Endothelial cell of umbilical vein (primary cell): ENCODE measurements around the gene LDLRAD4. TPM values are rescaled to one million over a fixed set of nuclear protein-coding genes. Genes with fewer than 3 reads are reported as not detected.

Experiments used
- BruUV-seq: library from RNA; stranded (reverse); fragments of 400-500 nt; replicated peaks from 2 replicates; lab custom pipeline; 2021; lab: Mats Ljungman, UMichigan
- CTCF ChIA-PET: fragments of 300-600, 350-600 bp; sonication (Branson Sonifier 250); formaldehyde crosslinking; loops from one replicate; lab custom pipeline; 2021; ENCODE audit warnings: antibody characterized with exemption, inconsistent platforms; lab: Charles Lee
- POLR2A ChIA-PET: fragments of 300-600, 350-600 bp; sonication (Branson Sonifier 250); formaldehyde crosslinking; loops from one replicate; lab custom pipeline; 2021; ENCODE audit warnings: antibody characterized with exemption, inconsistent platforms; lab: Charles Lee
- DNase-seq: peaks from one replicate; pipeline ENCODE4 v3.0.0-alpha.2; 2011; ENCODE audit warnings: low read depth, low spot score
- FAIRE-seq: peaks from 2 replicates; lab custom pipeline; 2011; peaks lifted over from hg19 to GRCh38; lab: Jason Lieb, UNC
- H2AFZ ChIP-seq: 2 replicates; pipeline ENCODE4 v1.6.0; 2012; ENCODE audit warnings: low read depth, low read length, control low read depth, inconsistent platforms
- H3K27ac ChIP-seq: 2 replicates; pipeline ENCODE4 v1.5.1; 2011; ENCODE audit warnings: low read depth, mild to moderate bottlenecking, control low read depth, low read length, moderate library complexity; ENCODE audit not compliant: insufficient read depth
- H3K27me3 ChIP-seq, 2 experiments: 2 replicates each; pipeline versions ENCODE4 v1.6.0 to v1.6.1; 2011; ENCODE audit warnings: low read length in 2 of 2, mixed read lengths in 1 of 2; ENCODE audit not compliant: control insufficient read depth in 2 of 2, insufficient read depth in 2 of 2
- H3K36me3 ChIP-seq, 2 experiments: 2 replicates in 1 of 2; 3 replicates in 1 of 2; pipeline ENCODE4 v1.5.1; 2011; ENCODE audit warnings: low read length in 2 of 2, mild to moderate bottlenecking in 1 of 2, moderate library complexity in 1 of 2; ENCODE audit not compliant: control insufficient read depth in 2 of 2, insufficient read depth in 2 of 2; ENCODE audit errors: extremely low read depth in 1 of 2
- H3K4me1 ChIP-seq: 3 replicates; pipeline ENCODE4 v1.5.1; 2011; ENCODE audit warnings: mild to moderate bottlenecking, low read length; ENCODE audit not compliant: control insufficient read depth, insufficient read depth; ENCODE audit errors: extremely low read depth
- H3K4me2 ChIP-seq: 2 replicates; pipeline ENCODE4 v1.6.1; 2011; ENCODE audit warnings: low read length, control low read depth, mixed read lengths; ENCODE audit not compliant: insufficient read depth
- H3K4me3 ChIP-seq, 3 experiments: fragments of 200-600 bp in 1 of 3; sonication (generic), shearing (Covaris generic) in 1 of 3; replicated peaks in 1 of 3; 2 replicates each; pipeline ENCODE4 v1.5.1; 2011 to 2016; ENCODE audit warnings: control low read depth in 3 of 3, low read length in 3 of 3, mild to moderate bottlenecking in 2 of 3, inconsistent platforms in 1 of 3, low read depth in 1 of 3, moderate library complexity in 1 of 3; ENCODE audit not compliant: insufficient read depth in 1 of 3
- H3K79me2 ChIP-seq: 2 replicates; pipeline ENCODE4 v1.6.0; 2012; ENCODE audit warnings: low read length, inconsistent platforms; ENCODE audit not compliant: control insufficient read depth, insufficient read depth
- H3K9ac ChIP-seq: replicated peaks from 2 replicates; pipeline ENCODE3; 2011; ENCODE audit warnings: low read length, control low read depth; ENCODE audit not compliant: insufficient read depth; ENCODE audit errors: extremely low read depth
- H3K9me1 ChIP-seq: replicated peaks from 3 replicates; pipeline ENCODE4 v1.6.0; 2011; ENCODE audit warnings: mild to moderate bottlenecking, low read length; ENCODE audit not compliant: control insufficient read depth, insufficient read depth; ENCODE audit errors: extremely low read depth
- H3K9me3 ChIP-seq: replicated peaks from 2 replicates; pipeline ENCODE4 v1.5.1; 2012; ENCODE audit warnings: low read length, inconsistent platforms; ENCODE audit not compliant: control insufficient read depth, insufficient read depth
- H4K20me1 ChIP-seq: replicated peaks from 2 replicates; pipeline ENCODE3; 2011; ENCODE audit warnings: mild to moderate bottlenecking, low read length; ENCODE audit not compliant: control insufficient read depth, insufficient read depth; ENCODE audit errors: extremely low read depth
- CTCF ChIP-seq, 2 donors: IDR thresholded peaks; 1 replicate in 1 of 2; 2 replicates in 1 of 2; pipeline ENCODE4 v1.5.1; 2011; ENCODE audit warnings: low read length in 2 of 2, mild to moderate bottlenecking in 2 of 2, moderate library complexity in 2 of 2, control low read depth in 1 of 2, inconsistent platforms in 1 of 2, low read depth in 1 of 2; ENCODE audit not compliant: insufficient read depth in 1 of 2; ENCODE audit errors: extremely low read depth in 1 of 2
- EZH2 ChIP-seq: IDR thresholded peaks from 2 replicates; pipeline ENCODE4 v1.6.1; 2012; ENCODE audit warnings: borderline replicate concordance, low read depth, mild to moderate bottlenecking, moderate library complexity, low read length, inconsistent platforms; ENCODE audit not compliant: severe bottlenecking
- FOS ChIP-seq: IDR thresholded peaks from 2 replicates; pipeline ENCODE4 v1.6.1; 2011; ENCODE audit warnings: mild to moderate bottlenecking, low read length, moderate library complexity, borderline replicate concordance; ENCODE audit not compliant: insufficient read depth
- GATA2 ChIP-seq: IDR thresholded peaks from 2 replicates; pipeline ENCODE4 v1.7.0; 2011; ENCODE audit warnings: low read depth, mild to moderate bottlenecking, moderate library complexity, mixed read lengths, low read length; ENCODE audit not compliant: insufficient read length, insufficient read depth
- JUN ChIP-seq: IDR thresholded peaks from 2 replicates; pipeline ENCODE4 v1.6.1; 2011; ENCODE audit warnings: borderline replicate concordance, low read depth; ENCODE audit not compliant: insufficient read length, insufficient read depth
- MAX ChIP-seq: IDR thresholded peaks from 2 replicates; pipeline ENCODE4 v1.6.1; 2011; ENCODE audit not compliant: insufficient read depth, insufficient read length
- MYC ChIP-seq: IDR thresholded peaks from one replicate; pipeline ENCODE4 v1.6.1; 2011; ENCODE audit warnings: mild to moderate bottlenecking, low read depth, low read length
- POLR2A ChIP-seq: IDR thresholded peaks from 2 replicates; pipeline ENCODE4 v1.6.1; 2012; ENCODE audit warnings: low read depth, mild to moderate bottlenecking, control low read depth, low read length
- POLR2AphosphoS5 ChIP-seq: IDR thresholded peaks from 2 replicates; pipeline ENCODE4 v1.6.1; 2012; ENCODE audit warnings: low read depth, mild to moderate bottlenecking, control low read depth, low read length, moderate library complexity; ENCODE audit not compliant: insufficient read depth
- dilution Hi-C: fragments of 300-500 bp; cut with MboI; formaldehyde crosslinking; loops from one replicate; pipeline ENCODE4 v1.15.0; 2019; ENCODE audit warnings: low sequenced_read_pairs; ENCODE audit not compliant: extremely low pct_ligation_motif_present
- intact Hi-C: fragments of 100-400 bp; cut with micrococcal nuclease; formaldehyde crosslinking; loops from one replicate; pipeline ENCODE4 v1.10.0; 2022
- polyA plus RNA-seq, 4 experiments: library from polyadenylated mRNA; depleted of rRNA in 3 of 4; stranded (reverse) in 3 of 4; unstranded in 1 of 4; fragments of >200 nt; gene quantifications; 2 replicates each; pipeline versions ENCODE4 v1.2.1 to v1.2.3, GENCODE V29; 2011 to 2012; ENCODE audit warnings: missing spikeins in 1 of 4
- total RNA-seq: library from RNA; stranded (reverse); gene quantifications from 2 replicates; pipeline ENCODE4 v1.2.3, GENCODE V29; 2021

The LDLRAD4 gene
- total and polyA plus RNA-seq, 2 donors (not counting 3 experiments of a cell fraction or from before 2014, with no cell fraction given), result 5.2 to 6.5 TPM

- BruUV-seq, result no TSS peak
- Histone ChIP-seq H4K20me1 (no peaks in the 10 kb centered on the region), H3K9ac (no peak overlapping the region), H3K27ac (no peak overlapping the region), H3K9me3 (no peaks in the 10 kb centered on the region), H3K4me3 (no peak overlapping the region), H3K36me3 (no peaks in the 10 kb centered on the region), H3K79me2 (no peaks in the 10 kb centered on the region), H3K27me3 (peaks cover 0 to 5% of the 10 kb centered on the region in 2 experiments), H3K9me1 (no peaks in the 10 kb centered on the region), H2AFZ (no peak overlapping the region), H3K4me2 (no peak overlapping the region), H3K4me1 (no peaks in the 10 kb centered on the region)
- ChIA-PET CTCF (interaction anchor here (0.9 kb wide), 1 partner anchor 277 kb away, joined by 3 read pairs; no protein-coding TSS in a partner anchor), POLR2A (no interaction called here)
- no peak for FAIRE-seq
- intact Hi-C loops (no loop called here), dilution Hi-C loops (no loop called here)
- no peak for DNase-seq
- TF ChIP-seq FOS (no peak), MYC (no peak), EZH2 (no peak), POLR2A (no peak), POLR2AphosphoS5 (no peak), CTCF (IDR thresholded peaks at IDR 0.05; ENCODE audit: extremely low read depth in 1 of 2, insufficient read depth in 1 of 2, low read depth in 1 of 2, low read length in 2 of 2) (no peak), GATA2 (no peak), MAX (no peak), JUN (no peak)
These were observed 28.9 kb downstream of the LDLRAD4 start for GRCh38 chr18:13247506-13247905.
